GM19467 (cell line): Measurements from ENCODE around the gene ALG12.

Experiments used
- ATAC-seq: cut with Tn5 transposase; IDR thresholded peaks from one replicate; pipeline ENCODE4 v1.9.1; 2021; ENCODE audit warnings: mild to moderate bottlenecking, moderate library complexity; ENCODE audit not compliant: unreplicated experiment

The ALG12 gene

DNA sequence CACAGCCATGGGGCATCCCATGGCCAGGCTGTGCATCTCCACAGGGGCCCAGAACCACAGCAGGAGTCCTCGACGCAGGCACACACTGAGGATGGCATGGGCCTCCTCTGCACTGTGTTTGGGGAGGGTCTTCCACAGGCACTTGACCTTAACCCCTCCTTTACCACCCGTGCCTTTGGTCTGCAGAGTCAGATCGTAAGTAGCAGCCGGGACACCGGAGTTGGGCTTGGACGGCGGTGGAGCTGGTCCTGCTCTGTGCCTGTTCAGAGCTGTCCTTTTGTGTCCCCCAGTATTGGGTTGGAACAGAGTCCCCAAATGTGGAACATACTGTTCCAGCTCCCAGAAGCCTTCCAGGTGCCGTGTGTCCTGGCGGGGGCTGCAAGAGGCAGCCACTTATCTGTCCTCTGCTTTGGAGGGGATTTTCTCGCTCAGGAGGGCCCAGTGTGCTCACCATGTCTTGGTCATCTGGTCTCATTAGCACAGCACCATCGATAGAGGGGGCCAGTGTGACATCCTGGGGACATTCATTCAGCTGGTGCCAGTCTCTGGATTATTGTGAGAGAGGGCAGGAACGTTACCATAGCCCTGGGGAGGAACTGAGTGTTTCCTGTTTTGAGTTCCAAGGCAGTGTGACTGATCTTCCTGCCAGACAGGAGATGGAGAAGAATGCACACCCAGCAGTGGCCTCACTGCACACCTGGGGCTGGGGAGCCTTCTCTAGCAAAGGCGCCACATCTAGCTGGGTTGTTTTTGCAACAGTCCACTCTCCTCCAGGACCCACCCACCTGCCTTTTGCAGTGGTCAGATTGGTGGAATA lies 12.6 kb upstream of the ALG12 start:
- ATAC-seq, result no peak

DNA sequence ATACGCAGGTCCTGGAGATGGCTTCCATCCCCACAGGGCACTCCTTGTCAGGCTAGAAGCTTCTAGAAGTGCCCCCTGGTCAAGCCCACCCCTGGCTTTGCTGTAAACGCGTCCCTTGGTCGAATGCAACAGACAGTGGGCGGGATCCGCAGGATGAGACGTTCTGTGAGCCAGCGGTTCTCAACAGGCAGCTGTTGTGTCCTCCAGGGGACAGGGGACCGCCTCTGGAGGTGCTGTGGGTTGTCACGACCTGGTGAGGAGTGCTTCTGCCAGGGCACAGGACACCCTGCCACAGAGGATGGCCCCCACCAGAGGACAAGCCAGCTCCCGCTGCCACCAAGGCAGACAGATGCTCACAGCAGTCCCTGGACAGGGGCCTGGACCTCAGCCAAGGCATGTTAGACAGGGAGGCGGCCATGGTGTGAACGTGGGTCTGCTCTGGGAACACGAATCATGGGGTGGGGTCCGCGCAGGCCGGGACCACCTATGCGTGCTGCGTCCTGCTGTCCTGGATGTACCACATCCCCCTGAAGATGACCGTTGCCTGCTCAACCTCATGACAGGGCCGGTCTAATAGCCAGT lies 11.8 kb upstream of the ALG12 start:
- ATAC-seq, result no peak

DNA sequence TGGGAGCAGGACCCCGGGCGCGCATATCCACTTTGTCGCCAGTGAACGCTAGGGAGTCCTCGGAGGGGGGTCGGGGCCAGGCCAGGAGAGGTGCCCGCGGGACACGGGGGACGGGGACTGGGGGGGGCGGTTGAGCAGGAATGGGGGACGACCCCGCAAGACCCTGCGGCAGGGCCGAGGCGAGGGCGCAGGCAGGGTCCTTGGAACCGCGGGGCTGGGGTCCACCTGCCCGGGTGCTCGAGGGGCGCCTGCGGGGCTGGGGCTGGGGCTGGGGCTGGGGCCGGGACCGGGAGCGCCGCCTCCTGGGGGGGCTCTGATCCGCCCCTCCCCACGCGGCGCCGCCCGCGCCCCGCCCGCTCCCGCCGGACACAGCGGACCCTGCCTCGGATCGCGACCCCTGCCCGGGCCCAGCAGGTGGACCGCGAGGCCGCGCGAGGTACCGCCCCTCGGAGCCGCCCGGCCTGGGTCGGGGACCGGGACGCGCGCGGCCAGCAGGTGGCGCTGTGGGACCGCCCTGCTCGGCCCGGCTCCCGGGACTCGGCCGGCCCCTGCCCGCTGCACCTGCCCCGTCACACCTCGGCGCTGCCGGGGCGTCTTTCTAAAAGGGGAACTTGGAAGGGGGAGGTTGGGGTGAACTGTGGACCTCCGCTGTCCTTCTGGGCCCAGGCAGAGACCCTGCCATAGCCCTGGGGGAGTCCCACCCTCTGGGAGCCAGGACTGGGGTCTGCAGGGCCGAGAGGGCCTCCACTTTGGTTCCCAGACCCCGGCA lies 11.2 kb upstream of the ALG12 start:
- ATAC-seq, result no peak

GRCh38 chr22:49928555-49929210 lies 10.4 kb upstream of the ALG12 start:
- ATAC-seq, result no peak

- no peak for ATAC-seq
Observed at GRCh38 chr22:49928185-49928495, 9.9 kb upstream of the ALG12 start.

DNA sequence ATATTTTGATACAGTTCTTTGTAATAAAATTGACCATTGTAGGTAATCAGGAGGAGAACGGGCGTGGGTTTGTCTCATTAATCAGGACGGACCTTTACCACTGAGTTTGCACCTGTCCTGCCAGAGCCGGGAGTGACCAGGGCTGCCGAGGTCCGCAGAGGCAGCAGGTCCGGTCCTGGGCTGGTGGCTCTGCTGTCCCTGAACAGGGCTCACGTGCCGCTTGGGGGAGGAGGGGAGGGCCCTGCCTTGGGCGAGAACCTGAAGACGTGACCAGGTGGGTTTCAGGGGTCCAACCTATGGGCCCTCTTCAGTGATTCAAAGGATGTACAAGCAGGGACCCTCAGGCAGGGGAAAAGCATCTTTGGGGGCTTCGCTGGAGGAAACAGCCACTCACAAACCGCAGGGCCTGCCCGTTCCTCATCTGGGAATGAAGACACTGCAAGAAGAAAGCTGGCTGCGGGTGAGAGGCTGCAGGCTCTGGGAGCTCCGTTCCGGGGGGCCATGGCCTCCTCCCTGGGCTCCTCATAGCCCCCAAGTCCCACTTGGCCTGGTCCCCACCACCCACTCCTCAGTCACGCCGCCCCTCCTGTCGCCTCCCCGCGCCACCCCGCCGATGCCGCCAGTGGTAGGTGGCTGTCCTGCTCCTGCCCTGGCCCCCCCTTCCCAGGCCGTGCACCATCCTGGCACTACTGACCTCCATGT lies 9.4 kb upstream of the ALG12 start:
- ATAC-seq, result no peak

DNA sequence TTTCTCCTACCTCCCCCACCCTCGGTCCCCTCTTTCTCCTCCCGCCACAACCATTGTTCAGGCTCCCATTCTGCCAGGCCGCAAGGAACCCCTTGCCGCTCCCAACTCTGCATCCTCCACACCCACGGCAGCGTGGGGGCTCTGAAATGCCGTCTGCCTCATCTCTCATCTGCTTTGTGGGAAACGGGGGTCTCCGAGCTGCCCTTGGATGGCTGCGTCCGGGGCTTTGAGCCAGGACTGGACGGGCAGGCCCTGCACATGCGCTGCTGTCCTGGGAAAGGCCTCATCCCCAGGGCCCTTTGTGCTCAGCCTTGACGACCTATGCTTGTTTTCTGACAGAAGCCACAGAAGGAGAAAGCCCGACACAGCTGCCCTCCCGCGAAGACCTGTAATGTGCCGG lies 8.7 kb upstream of the ALG12 start:
- ATAC-seq, result no peak

DNA sequence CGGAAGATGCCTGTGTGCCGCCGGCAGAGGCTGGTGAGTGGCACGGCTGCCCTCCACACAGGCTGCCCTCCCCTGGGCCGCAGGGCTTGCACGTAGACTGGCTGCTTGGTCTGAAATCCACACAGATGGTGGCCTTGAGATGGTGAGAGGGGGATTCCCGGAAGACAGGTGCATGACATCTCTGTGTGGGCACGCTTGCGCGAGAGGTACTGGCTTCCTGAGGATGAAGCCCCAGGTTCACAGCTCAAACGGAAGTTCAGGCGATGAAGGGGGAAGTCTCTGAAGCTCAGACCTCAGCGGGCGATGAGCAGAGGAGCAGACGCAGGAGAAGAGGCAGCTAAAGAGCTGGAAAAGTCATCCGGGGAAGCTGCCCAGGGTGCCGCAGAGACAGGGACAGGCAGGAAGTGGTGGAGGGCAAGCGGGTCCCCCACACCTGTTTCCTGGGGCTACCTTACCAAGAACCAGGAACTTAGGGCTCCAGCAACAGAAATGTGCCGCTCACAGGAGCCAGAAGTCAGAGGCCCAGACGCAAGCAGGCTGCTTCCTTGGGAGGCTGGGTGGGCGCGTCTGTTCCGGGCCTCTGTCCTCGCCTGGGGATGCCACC lies 7.4 kb upstream of the ALG12 start:
- ATAC-seq, result no peak

- no peak for ATAC-seq
Observed at GRCh38 chr22:49924113-49924833, 6.0 kb upstream of the ALG12 start.

- ATAC-seq, result no peak
Observed at GRCh38 chr22:49923445-49923844, 5.2 kb upstream of the ALG12 start.

- no peak for ATAC-seq
Observed at GRCh38 chr22:49922926-49923325, 4.7 kb upstream of the ALG12 start.

DNA sequence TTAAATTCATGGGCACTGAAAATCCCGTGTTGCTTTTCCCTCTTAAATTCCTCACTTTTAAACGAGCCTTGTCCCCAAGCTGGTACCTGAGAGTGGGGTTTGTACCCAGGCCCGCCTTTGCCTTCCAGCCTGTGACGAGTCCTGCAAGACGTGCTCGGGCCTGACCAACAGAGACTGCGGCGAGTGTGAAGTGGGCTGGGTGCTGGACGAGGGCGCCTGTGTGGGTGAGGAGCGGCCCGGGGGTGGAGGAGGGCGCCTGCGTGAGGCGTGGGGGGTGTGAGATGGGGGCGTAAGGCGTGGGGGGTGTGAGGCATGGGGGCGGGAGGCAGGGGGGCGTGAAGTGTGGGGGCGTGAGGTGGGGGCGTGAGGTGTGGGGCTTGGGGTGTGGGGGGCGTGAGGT lies 4.2 kb upstream of the ALG12 start:
- no peak for ATAC-seq

- no peak for ATAC-seq
Observed at GRCh38 chr22:49921508-49922278, 3.5 kb upstream of the ALG12 start.

- no peak for ATAC-seq
Observed at GRCh38 chr22:49920859-49921258, 2.6 kb upstream of the ALG12 start.

DNA sequence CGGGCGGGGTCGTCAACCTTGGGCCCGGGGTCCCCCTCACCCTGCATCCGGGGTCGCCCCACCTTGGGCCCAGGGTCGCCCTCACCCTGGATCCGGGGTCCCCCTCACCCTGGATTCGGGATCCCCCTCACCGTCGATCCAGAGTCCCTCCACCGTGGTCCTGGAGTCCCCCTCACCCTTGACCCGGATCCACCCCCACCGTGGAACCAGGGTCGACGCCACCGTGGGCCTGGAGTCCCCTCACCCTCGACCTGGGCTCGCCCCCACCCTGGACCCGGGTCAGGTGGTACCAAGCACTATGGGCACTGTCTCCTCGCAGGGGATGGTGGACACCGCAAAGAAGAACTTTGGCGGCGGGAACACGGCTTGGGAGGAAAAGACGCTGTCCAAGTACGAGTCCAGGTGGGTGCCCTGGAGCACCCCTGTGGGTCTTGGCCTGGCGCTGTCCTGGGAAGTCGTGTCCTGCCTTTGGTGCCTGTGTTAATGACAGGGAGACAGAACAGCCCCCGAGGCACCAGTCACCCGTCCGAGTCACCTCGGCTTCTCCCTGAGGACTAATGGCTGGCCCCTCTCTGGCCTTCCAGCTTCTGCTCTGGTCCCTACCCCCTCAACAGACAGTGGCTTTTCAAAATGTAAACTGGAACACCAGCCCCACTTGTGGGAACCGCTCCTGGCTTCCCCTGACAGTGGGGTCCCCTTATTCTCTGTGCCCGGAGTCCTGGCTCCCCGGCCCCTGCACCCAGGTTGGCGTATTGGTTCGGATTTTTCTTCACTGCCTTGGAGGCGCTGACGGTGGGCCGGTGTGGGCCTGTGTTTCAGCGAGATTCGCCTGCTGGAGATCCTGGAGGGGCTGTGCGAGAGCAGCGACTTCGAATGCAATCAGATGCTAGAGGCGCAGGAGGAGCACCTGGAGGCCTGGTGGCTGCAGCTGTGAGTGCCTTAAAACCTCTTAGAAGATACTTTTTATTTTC lies 958 bp upstream of the ALG12 start:
- no peak for ATAC-seq

GRCh38 chr22:49916831-49917230 lies 1.4 kb downstream of the ALG12 start:
- ATAC-seq, result no peak

DNA sequence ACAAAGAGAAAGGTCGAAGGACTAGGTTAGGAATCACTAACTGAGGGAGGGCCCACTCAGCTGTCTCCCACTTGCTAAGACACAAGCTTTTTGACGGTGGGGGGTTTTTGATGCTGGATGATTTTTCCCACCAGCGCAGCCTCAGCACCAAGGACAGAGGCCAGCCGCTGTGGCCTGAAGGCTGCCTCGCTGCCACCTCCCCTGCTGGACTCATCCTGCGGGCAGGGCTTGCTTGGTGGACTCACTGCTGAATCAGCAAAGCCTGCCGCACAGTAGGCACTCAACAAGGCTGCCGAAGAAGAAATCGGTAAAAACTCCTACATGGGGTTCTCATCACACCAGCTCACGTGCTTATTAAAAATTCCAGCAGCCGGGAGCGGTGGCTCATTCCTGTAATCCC lies 2.6 kb downstream of the ALG12 start:
- ATAC-seq, result no peak

- no peak for ATAC-seq
Observed at GRCh38 chr22:49914256-49914655, 4.0 kb downstream of the ALG12 start.
